PC-3 (cell line): ENCODE data around the gene CATSPERB. TPM values are rescaled to one million over a fixed set of nuclear protein-coding genes. Genes with fewer than 3 reads are reported as not detected.
"Not testable (repeated sequence)": the region's sequence is repeated elsewhere in the genome, so short reads cannot be mapped to it uniquely, and the experiment has no call there.

ENCODE experiments used
- ATAC-seq: fragments of 200-7000 bp; cut with Tn5 transposase; 2 replicates; pipeline ENCODE4 v1.9.1; 2020; ENCODE audit warnings: mild to moderate bottlenecking, moderate library complexity
- BruUV-seq: library from RNA; stranded (reverse); fragments of 400-500 nt; replicated peaks from 2 replicates; lab custom pipeline; 2021; lab: Mats Ljungman, UMichigan
- CTCF ChIA-PET: fragments of 300-600 bp; sonication (Branson Sonifier 250); formaldehyde crosslinking; loops from one replicate; lab custom pipeline; 2022; ENCODE audit warnings: antibody characterized with exemption; lab: Charles Lee
- POLR2A ChIA-PET: fragments of 300-600 bp; sonication (Branson Sonifier 250); formaldehyde crosslinking; loops from one replicate; lab custom pipeline; 2022; ENCODE audit warnings: antibody characterized with exemption; ENCODE audit not compliant: unreplicated experiment; lab: Charles Lee
- DNase-seq: peaks from one replicate; pipeline ENCODE4 v3.0.0-alpha.2; 2015
- H2AFZ ChIP-seq: fragments of 300-600 bp; sonication (generic); 2 replicates; pipeline ENCODE4 v1.6.0; 2016; ENCODE audit warnings: antibody characterized with exemption, low read length
- H3F3A ChIP-seq: fragments of 300-600 bp; sonication (generic); one replicate; pipeline ENCODE4 v1.6.0; 2017; ENCODE audit warnings: antibody characterized with exemption, low read length, control low read depth, mild to moderate bottlenecking; ENCODE audit not compliant: unreplicated experiment
- H3K27ac ChIP-seq: fragments of 300-600 bp; sonication (generic); 2 replicates; pipeline ENCODE4 v1.5.1; 2016; ENCODE audit warnings: mild to moderate bottlenecking, low read length
- H3K27me3 ChIP-seq: fragments of 300-600 bp; sonication (generic); 2 replicates; pipeline ENCODE4 v1.6.1; 2016; ENCODE audit warnings: low read length, mixed read lengths
- H3K36me3 ChIP-seq: fragments of 300-600 bp; sonication (generic); 2 replicates; pipeline ENCODE4 v1.6.1; 2016; ENCODE audit warnings: low read depth, mixed run types, low read length, mixed read lengths
- H3K4me1 ChIP-seq: fragments of 300-600 bp; sonication (generic); 2 replicates; pipeline ENCODE4 v1.5.1; 2016; ENCODE audit warnings: low read length; ENCODE audit not compliant: insufficient read depth
- H3K4me2 ChIP-seq: fragments of 300-600 bp; sonication (generic); 2 replicates; pipeline ENCODE4 v1.6.0; 2016; ENCODE audit warnings: low read length
- H3K4me3 ChIP-seq: fragments of 300-600 bp; sonication (generic); 2 replicates; pipeline ENCODE4 v1.5.1; 2016; ENCODE audit warnings: mild to moderate bottlenecking, low read length, mixed read lengths
- H3K79me2 ChIP-seq: fragments of 300-600 bp; sonication (generic); 2 replicates; pipeline ENCODE4 v1.6.1; 2017; ENCODE audit warnings: low read length, mixed read lengths
- H3K9ac ChIP-seq: fragments of 300-600 bp; sonication (generic); 2 replicates; pipeline ENCODE4 v1.6.0; 2016; ENCODE audit warnings: mild to moderate bottlenecking, low read length
- H3K9me2 ChIP-seq: fragments of 300-600 bp; sonication (generic); replicated peaks from 2 replicates; pipeline ENCODE4 v1.6.1; 2016; ENCODE audit warnings: mixed run types, low read length, mixed read lengths
- H3K9me3 ChIP-seq: fragments of 300-600 bp; sonication (generic); 2 replicates; pipeline ENCODE4 v1.6.1; 2016; ENCODE audit warnings: low read length, mixed read lengths
- H4K20me1 ChIP-seq: fragments of 300-600 bp; sonication (generic); 2 replicates; pipeline ENCODE4 v1.6.1; 2016; ENCODE audit warnings: low read length, mixed read lengths
- EZH2 ChIP-seq: fragments of 300-600 bp; sonication (generic); IDR thresholded peaks from one replicate; pipeline ENCODE4 v1.6.1; 2017; ENCODE audit warnings: antibody characterized with exemption, mild to moderate bottlenecking, low read length; ENCODE audit not compliant: unreplicated experiment
- EZH2phosphoT487 ChIP-seq: fragments of 300-600 bp; sonication (generic); IDR thresholded peaks from 2 replicates; pipeline ENCODE4 v1.6.1; 2018; ENCODE audit warnings: mild to moderate bottlenecking, antibody characterized with exemption, low read length, borderline replicate concordance
- intact Hi-C: fragments of 100-400 bp; cut with micrococcal nuclease; formaldehyde crosslinking; loops from 2 replicates; pipeline ENCODE4 v1.9.0; 2023
- total RNA-seq: library from RNA; depleted of rRNA; stranded (reverse); fragments of >200 nt; gene quantifications from 2 replicates; pipeline ENCODE4 v1.2.3, GENCODE V29; 2014
- TF ChIP-seq, protein P1 (sequence below): fragments of 300-600 bp; sonication (generic); conservative IDR thresholded peaks from 2 replicates; pipeline ENCODE4 v1.5.1; 2017; ENCODE audit warnings: antibody characterized with exemption, low read depth, mild to moderate bottlenecking, low read length

CATSPERB gene
- total RNA-seq, 1 experiment from 2014 or later = not detected

DNA sequence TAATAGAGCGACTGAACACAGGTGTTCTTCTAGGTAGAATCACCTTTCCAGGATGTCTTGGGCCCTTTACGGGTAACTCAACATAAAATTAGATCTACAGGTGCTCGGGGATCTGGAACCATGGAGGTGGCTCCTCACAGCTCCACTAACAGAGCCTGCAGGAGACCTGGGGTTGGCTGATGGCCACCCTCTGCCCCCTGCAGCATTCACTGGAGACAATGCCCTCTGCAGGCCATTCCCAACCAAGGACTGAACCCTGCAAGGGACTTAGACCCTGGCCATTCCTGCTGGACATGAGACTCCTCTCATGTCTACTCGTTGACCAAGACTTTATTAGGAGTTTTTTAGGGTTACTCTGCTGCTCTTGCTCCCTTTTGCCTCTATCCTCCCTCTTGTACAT, 163.3 kb downstream of the CATSPERB start:
- DNase-seq (peak; percentile 21), ATAC-seq (no peak)
- TF ChIP-seq EZH2 = no peak
- TF ChIP-seq EZH2phosphoT487 = no peak
- TF ChIP-seq, protein P1, sequence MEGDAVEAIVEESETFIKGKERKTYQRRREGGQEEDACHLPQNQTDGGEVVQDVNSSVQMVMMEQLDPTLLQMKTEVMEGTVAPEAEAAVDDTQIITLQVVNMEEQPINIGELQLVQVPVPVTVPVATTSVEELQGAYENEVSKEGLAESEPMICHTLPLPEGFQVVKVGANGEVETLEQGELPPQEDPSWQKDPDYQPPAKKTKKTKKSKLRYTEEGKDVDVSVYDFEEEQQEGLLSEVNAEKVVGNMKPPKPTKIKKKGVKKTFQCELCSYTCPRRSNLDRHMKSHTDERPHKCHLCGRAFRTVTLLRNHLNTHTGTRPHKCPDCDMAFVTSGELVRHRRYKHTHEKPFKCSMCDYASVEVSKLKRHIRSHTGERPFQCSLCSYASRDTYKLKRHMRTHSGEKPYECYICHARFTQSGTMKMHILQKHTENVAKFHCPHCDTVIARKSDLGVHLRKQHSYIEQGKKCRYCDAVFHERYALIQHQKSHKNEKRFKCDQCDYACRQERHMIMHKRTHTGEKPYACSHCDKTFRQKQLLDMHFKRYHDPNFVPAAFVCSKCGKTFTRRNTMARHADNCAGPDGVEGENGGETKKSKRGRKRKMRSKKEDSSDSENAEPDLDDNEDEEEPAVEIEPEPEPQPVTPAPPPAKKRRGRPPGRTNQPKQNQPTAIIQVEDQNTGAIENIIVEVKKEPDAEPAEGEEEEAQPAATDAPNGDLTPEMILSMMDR = peak; percentile 41; the same call in 1 of the 2 replicates
- Histone ChIP-seq H3K79me2 (no peaks in the 10 kb centered on the region), H4K20me1 (no peaks in the 10 kb centered on the region), H3K27me3 (no peaks in the 10 kb centered on the region; the same call in 1 of the 2 replicates), H3K4me1 (no peaks in the 10 kb centered on the region), H3K9me2 (no peaks in the 10 kb centered on the region), H3K9ac (no peak overlapping the region), H3K36me3 (no peaks in the 10 kb centered on the region), H3K4me2 (no peak overlapping the region), H3K4me3 (no peak overlapping the region), H3F3A (no peaks in the 10 kb centered on the region), H3K9me3 (no peaks in the 10 kb centered on the region), H3K27ac (no peak overlapping the region), H2AFZ (no peak overlapping the region)
- BruUV-seq = no TSS peak
- CTCF ChIA-PET = no interaction called here
- POLR2A ChIA-PET = no interaction called here
- intact Hi-C loops = no loop called here

DNA sequence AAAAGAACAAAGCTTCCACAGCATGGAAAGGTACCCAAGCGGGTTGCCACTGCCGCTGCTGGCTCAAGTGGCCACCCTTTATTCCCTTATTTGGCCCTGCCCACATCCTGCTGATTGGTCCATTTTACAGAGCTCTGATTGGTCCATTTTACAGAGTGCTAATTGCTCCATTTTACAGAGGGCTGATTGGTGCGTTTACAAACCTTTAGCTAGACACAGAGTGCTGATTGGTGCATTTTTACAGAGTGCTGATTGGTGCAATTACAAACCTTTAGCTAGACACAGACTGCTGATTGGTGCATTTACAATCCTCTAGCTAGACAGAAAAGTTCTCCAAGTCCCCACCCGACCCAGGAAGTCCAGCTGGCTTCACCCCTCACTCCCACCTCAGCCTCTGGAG, 164.1 kb downstream of the CATSPERB start:
- H3K79me2 ChIP-seq, POLR2A ChIA-PET, H4K20me1 ChIP-seq, H3K4me2 ChIP-seq, H3K4me1 ChIP-seq, H3K36me3 ChIP-seq, DNase-seq, ATAC-seq, intact Hi-C loops, H3K27me3 ChIP-seq, H3F3A ChIP-seq, BruUV-seq, H3K9ac ChIP-seq, CTCF ChIA-PET, H3K9me2 ChIP-seq, H3K9me3 ChIP-seq, H3K4me3 ChIP-seq, H2AFZ ChIP-seq, H3K27ac ChIP-seq: not testable (repeated sequence)

DNA sequence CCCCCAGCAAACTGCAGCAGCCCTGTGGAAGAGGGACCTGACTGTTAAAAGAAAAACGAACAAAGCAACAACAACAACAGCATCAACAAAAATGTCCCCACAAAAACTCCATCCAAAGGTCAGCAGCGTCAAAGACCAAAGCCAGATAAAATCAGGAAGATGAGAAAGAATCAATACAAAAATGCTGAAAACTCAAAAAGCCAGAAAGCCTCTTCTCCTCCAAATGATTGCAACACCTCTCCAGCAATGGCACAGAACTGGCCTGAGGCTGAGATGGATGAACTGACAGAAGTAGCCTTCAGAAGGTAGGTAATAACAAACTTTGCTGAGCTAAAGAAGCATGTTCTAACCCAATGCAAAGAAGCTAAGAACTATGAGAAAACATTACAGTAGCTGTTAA, 176.4 kb downstream of the CATSPERB start:
- no TSS peak for BruUV-seq
- TF ChIP-seq, protein P1 = no peak
- TF ChIP-seq EZH2phosphoT487 (no peak), EZH2 (no peak)
- no peaks in the 10 kb centered on the region for H3K9me2 ChIP-seq
- H3K4me3 ChIP-seq = no peak overlapping the region
- no peak overlapping the region for H3K27ac ChIP-seq
- no peaks in the 10 kb centered on the region for H3K4me1 ChIP-seq
- H3K27me3 ChIP-seq = no peaks in the 10 kb centered on the region
- CTCF ChIA-PET = no interaction called here
- POLR2A ChIA-PET = no interaction called here
- no peak overlapping the region for H3K4me2 ChIP-seq
- no peaks in the 10 kb centered on the region for H3K36me3 ChIP-seq
- intact Hi-C loops = no loop called here
- DNase-seq (no peak), ATAC-seq (no peak)
- no peaks in the 10 kb centered on the region for H3K9me3 ChIP-seq
- H3K79me2 ChIP-seq = no peaks in the 10 kb centered on the region
- no peaks in the 10 kb centered on the region for H4K20me1 ChIP-seq
- no peak overlapping the region for H3K9ac ChIP-seq
- no peak overlapping the region for H2AFZ ChIP-seq
- no peaks in the 10 kb centered on the region for H3F3A ChIP-seq
